MCF 10A (cell line): ENCODE measurements around the gene TUBGCP3. TPM values are rescaled to one million over a fixed set of nuclear protein-coding genes. Genes with fewer than 3 reads are reported as not detected.

Experiments used
- BruUV-seq: library from RNA; stranded (reverse); fragments of 400-500 nt; replicated peaks from 2 replicates; lab custom pipeline; 2021; lab: Mats Ljungman, UMichigan
- CTCF ChIA-PET: fragments of 300-600 bp; sonication (Branson Sonifier 250); formaldehyde crosslinking; extraction: SDS; loops from one replicate; lab custom pipeline; 2021; ENCODE audit warnings: antibody characterized with exemption, inconsistent platforms; lab: Yijun Ruan, JAX
- POLR2A ChIA-PET: fragments of 300-600, 350-650 bp; sonication (Branson Sonifier 250); formaldehyde crosslinking; extraction: SDS; loops from one replicate; lab custom pipeline; 2020; ENCODE audit warnings: antibody characterized with exemption, inconsistent platforms; lab: Yijun Ruan, JAX
- DNase-seq: peaks from one replicate; pipeline ENCODE4 v3.0.0-alpha.2; 2018; ENCODE audit not compliant: unreplicated experiment
- H3K27ac Mint-ChIP-seq: one replicate; pipeline ENCODE4 v1.8.0; 2022; ENCODE audit warnings: mild to moderate bottlenecking, low read depth, mixed read lengths; ENCODE audit not compliant: unreplicated experiment
- H3K27me3 Mint-ChIP-seq: one replicate; pipeline ENCODE4 v1.8.0; 2022; ENCODE audit warnings: mixed read lengths; ENCODE audit not compliant: insufficient read depth, unreplicated experiment
- H3K36me3 Mint-ChIP-seq: one replicate; pipeline ENCODE4 v1.8.0; 2022; ENCODE audit warnings: mild to moderate bottlenecking, moderate library complexity, mixed read lengths; ENCODE audit not compliant: insufficient read depth, unreplicated experiment
- H3K4me1 Mint-ChIP-seq: one replicate; pipeline ENCODE4 v1.8.0; 2022; ENCODE audit warnings: mixed read lengths; ENCODE audit not compliant: insufficient read depth, unreplicated experiment
- H3K4me3 Mint-ChIP-seq: one replicate; pipeline ENCODE4 v1.8.0; 2022; ENCODE audit warnings: mild to moderate bottlenecking, moderate library complexity, mixed read lengths; ENCODE audit not compliant: unreplicated experiment
- H3K9me3 Mint-ChIP-seq: one replicate; pipeline ENCODE4 v1.8.0; 2022; ENCODE audit warnings: mixed read lengths; ENCODE audit not compliant: unreplicated experiment
- CTCF ChIP-seq: fragments of 200-600 bp; IDR thresholded peaks from one replicate; pipeline ENCODE4 v1.8.0; 2022; ENCODE audit warnings: antibody characterized with exemption, mild to moderate bottlenecking; ENCODE audit not compliant: unreplicated experiment
- intact Hi-C: fragments of 100-400 bp; cut with micrococcal nuclease; formaldehyde crosslinking; loops from 2 replicates; pipeline ENCODE4 v1.14.1; 2022
- total RNA-seq: library from RNA; stranded (reverse); gene quantifications from 2 replicates; pipeline ENCODE4 v1.2.3, GENCODE V29; 2022

TUBGCP3 gene
- total RNA-seq, 1 experiment from 2014 or later = 35.7 TPM

GRCh38 chr13:112445411-112446271 is 142.3 kb downstream of the TUBGCP3 start:
- no peak for TF ChIP-seq CTCF
- no peaks in the 10 kb centered on the region for H3K36me3 Mint-ChIP-seq
- H3K9me3 Mint-ChIP-seq = peaks cover 14% of the 10 kb centered on the region
- no peaks in the 10 kb centered on the region for H3K4me1 Mint-ChIP-seq
- no peak overlapping the region for H3K4me3 Mint-ChIP-seq
- intact Hi-C loops = no loop called here
- no peak for DNase-seq
- POLR2A ChIA-PET = no interaction called here
- H3K27ac Mint-ChIP-seq = no peak overlapping the region
- CTCF ChIA-PET = interaction anchor here (0.6 to 9.0 kb wide), 7 partner anchors 10 to 970 kb away, joined by 3 to 161 read pairs (median 4); no protein-coding TSS in a partner anchor
- no peaks in the 10 kb centered on the region for H3K27me3 Mint-ChIP-seq
- BruUV-seq = no TSS peak

DNA sequence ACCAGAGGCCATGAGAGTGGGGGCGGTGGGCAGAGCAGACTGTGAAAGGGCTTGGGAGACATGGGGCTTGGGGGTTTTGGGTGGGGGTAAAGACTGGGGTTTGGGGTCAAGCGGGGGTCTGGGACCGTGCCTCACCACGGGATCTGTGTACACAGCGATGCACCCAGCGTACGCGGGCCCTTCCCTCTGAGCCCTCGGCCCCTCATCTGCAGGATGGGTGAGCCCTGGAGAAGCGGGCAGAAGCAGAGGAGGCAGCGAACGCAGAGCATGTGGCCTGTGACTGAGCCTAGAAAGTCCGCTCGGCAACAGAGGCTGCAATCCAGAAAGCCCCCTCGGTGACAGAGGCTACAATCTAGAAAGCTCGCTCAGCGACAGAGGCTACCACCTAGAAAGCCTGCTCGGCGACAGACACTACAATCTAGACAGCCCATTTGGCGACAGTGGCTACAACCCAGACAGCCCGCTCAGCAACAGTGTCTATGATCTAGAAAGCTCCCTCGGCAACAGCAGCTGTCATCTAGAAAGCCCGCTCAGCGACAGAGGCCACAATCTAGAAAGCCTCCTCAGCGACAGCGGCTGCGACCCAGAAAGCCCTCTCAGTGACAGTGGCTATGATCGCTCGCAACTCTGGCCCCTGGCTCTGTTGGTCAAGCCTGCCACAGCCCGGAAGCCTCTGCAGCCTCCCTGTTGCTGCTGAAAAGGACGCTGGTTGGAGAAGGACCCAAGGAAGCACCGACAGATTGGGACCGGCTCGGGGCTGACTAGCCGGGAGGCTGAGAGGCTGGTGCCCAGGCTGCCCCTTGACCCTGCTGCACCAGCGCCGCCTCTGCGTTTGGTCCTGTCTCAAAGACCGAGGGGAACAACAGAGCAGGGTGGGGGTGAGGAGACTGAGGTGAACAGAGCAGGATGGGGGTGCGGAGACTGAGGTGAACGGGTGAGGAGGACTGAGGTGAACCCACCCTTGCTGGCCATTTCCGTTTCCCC is 143.2 kb downstream of the TUBGCP3 start:
- ChIA-PET POLR2A (no interaction called here), CTCF (interaction anchor here (0.6 to 9.0 kb wide), 22 partner anchors 10 to 1209 kb away, joined by 3 to 161 read pairs (median 4); no protein-coding TSS in a partner anchor)
- H3K9me3 Mint-ChIP-seq = peaks cover 17% of the 10 kb centered on the region
- DNase-seq = no peak
- no peaks in the 10 kb centered on the region for H3K4me1 Mint-ChIP-seq
- intact Hi-C loops = loop anchor here (1.0 kb wide), 1 partner anchor 342 kb away; no protein-coding TSS in a partner anchor
- no TSS peak for BruUV-seq
- H3K36me3 Mint-ChIP-seq = no peaks in the 10 kb centered on the region
- TF ChIP-seq CTCF = no peak
- H3K4me3 Mint-ChIP-seq = no peak overlapping the region
- H3K27me3 Mint-ChIP-seq = no peaks in the 10 kb centered on the region
- H3K27ac Mint-ChIP-seq = no peak overlapping the region

DNA sequence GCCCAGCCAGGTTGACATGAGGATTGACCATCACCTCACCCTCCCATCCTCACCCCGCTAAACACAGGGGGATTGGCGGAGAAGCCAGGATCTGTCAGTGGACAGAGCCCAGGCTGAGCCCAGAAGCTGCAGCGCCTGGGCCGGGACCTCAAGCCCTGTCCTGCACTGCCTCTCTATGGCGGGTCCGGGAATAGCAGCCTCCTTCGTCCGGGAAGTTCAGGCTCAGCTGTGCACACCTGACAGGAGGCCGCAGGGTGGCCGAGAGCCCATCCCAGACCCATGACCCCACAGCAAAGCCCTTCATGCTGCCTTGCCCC is 144.0 kb downstream of the TUBGCP3 start:
- ChIA-PET CTCF (interaction anchor here (0.6 to 9.0 kb wide), 30 partner anchors 9 to 1228 kb away, joined by 3 to 161 read pairs (median 4); no protein-coding TSS in a partner anchor), POLR2A (interaction anchor here (0.6 kb wide), 1 partner anchor 66 kb away, joined by 4 read pairs; no protein-coding TSS in a partner anchor)
- H3K4me3 Mint-ChIP-seq = no peak overlapping the region
- DNase-seq = peak; percentile 50
- H3K27me3 Mint-ChIP-seq = no peaks in the 10 kb centered on the region
- peaks cover 24% of the 10 kb centered on the region for H3K9me3 Mint-ChIP-seq
- no peaks in the 10 kb centered on the region for H3K36me3 Mint-ChIP-seq
- TF ChIP-seq CTCF = peak; percentile 89
- no TSS peak for BruUV-seq
- no peak overlapping the region for H3K27ac Mint-ChIP-seq
- H3K4me1 Mint-ChIP-seq = no peaks in the 10 kb centered on the region
- intact Hi-C loops = loop anchor here (1.0 kb wide), 1 partner anchor 342 kb away; no protein-coding TSS in a partner anchor
